Epidermal melanocyte (primary cell): ENCODE measurements around the gene RARB.

ENCODE experiments used
- DNase-seq: peaks from one replicate; pipeline ENCODE4 v3.0.0; 2011; ENCODE audit warnings: low spot score; ENCODE audit not compliant: insufficient read length

The RARB gene

DNA sequence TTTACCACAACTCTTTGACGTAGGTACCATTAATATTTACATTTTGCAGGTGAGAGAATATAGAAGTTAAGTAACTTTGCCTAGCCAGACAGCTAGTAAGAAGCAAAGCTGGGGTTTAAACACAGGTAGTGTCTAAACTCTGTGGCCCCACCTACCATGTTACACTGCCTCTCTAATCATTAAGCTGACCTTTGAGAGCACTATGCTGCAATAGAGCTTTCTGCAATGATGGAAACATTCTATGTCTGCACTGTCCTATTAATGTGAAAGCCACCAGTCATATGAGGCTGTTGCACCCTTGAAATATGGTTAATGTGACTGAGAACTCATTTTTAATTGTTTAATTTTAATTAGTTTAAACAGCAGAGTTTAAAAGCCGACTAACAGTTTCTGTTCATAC is 6.3 kb upstream of the RARB start:
- DNase-seq: no peak

DNA sequence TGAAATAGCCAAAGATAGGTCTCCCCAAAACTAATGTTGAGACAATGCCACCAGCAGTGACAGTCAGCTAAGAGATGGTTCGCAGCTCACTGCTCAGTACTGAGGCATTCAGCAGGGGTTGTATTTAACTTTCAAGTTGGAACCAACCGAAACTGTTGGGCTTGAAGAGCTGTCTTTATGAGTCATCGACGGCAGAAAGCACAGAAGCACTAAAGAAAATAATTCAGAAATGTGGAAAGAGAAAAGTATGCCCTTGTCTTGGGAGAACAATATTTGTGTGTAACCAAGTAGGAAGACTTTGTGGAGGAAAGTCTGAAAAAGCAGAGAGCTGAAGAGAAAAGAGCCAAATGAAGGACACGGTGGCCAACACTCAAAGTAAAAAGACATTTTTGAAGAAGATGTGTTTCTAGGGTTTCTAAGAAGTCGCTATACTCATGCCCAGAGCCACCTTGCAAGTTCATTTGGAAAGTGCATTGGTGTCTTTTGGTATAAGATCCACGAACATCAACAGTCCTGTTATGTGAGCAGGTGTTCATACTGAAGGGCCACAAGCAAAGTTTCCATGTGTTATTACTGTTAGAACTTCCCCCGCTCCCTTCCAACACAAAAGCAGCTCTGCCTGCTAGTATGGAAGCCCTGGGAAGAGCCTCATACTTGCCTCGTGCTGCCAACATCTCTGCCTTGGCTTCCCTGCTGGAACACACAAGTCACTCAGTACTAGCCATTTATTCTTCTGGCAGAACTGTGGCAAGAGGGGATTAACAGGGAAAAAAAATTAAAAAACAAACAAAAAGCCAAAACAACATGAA is 4.1 kb upstream of the RARB start:
- DNase-seq: no peak

DNA sequence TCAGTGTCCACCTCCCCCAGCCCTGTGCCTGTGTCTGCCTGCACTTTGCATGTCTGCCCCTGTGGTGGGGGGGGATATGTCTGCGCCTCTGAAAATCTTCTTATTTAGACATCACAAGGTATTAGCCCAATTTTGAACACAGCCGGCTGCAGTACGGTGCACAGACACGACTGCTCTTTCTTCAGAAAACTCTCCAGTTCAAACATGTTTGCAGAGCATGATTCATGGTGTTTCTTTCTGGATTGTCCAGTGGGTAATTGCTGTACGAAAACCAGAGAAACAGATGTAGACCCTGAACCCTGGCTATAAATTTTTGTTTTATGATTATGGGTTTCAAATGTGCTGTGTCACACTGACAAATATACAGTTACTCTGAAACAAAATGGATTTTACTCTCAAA is 3.4 kb upstream of the RARB start:
- no peak for DNase-seq

DNA sequence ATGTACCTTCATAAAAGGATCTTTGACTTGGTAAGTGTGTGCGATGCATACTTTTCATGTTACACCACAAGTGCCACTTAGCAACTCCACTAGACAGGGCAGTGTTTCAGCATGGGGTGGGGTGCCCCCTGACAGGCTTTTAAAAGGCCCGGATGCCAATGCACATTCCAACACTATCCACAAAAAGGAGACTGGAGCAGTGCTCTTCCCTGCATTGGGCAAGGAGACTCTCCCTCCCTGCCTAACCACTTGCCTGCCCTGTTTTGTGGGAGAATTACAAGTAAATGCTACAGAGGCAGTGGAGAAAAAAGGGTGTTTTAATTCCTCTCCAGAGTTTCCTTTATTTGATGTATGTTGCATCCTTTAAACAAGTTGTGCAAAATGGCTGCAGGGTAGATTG is 1.7 kb upstream of the RARB start:
- no peak for DNase-seq

DNA sequence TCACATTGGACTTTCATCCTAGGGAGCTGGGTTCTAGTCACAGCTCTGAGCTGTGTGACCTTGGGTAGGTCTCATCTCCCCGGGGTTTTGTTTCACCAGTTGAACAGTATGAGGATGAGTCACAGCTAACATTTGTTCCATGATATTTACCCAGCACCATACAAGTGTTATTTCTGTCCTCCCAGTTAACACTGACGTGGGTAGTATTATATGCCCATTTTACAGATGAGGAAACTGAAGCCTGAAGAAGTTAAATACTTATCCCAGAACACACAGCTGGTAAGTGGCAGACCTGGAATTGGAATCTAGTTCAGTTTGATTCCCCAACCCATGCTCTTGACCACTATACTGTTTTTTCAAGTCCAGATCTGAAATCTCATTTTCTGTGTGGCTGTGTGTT is 908 bp upstream of the RARB start:
- no peak for DNase-seq

DNA sequence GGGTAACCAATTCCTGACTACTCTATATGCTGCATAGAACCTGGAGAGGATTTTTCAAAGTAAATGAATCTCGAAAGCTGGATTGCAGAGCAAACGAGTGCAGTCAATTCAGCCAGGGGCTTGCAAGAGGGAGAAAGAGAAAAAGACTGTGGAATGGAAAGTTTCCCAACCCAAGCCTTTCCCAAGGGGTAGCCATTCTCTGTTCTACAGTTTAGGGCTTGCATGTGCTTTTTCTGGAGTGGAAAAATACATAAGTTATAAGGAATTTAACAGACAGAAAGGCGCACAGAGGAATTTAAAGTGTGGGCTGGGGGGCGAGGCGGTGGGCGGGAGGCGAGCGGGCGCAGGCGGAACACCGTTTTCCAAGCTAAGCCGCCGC is 511 bp upstream of the RARB start:
- no peak for DNase-seq

DNA sequence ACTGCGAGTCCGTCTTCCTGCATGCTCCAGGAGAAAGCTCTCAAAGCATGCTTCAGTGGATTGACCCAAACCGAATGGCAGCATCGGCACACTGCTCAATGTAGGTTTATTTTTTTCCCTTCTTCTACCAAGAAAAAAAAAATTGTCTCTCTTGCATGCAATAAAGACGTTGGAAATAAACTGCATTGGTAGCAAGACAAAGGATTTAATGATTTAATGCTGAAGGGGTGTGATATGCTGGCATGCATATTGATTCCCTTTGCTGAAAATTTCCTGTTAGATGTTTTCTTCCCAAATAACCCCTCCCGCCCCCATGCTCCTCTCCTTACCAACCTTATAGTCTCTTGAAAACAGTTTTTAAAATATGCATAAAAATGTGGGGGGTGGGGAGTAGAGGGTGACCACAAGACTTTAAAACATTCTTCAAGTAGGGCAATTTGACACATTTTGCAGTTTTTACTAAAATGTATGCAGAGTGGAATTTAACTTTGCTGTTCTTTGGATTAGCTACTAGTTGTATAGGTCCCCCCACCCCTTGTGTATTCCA is 799 bp downstream of the RARB start:
- no peak for DNase-seq

DNA sequence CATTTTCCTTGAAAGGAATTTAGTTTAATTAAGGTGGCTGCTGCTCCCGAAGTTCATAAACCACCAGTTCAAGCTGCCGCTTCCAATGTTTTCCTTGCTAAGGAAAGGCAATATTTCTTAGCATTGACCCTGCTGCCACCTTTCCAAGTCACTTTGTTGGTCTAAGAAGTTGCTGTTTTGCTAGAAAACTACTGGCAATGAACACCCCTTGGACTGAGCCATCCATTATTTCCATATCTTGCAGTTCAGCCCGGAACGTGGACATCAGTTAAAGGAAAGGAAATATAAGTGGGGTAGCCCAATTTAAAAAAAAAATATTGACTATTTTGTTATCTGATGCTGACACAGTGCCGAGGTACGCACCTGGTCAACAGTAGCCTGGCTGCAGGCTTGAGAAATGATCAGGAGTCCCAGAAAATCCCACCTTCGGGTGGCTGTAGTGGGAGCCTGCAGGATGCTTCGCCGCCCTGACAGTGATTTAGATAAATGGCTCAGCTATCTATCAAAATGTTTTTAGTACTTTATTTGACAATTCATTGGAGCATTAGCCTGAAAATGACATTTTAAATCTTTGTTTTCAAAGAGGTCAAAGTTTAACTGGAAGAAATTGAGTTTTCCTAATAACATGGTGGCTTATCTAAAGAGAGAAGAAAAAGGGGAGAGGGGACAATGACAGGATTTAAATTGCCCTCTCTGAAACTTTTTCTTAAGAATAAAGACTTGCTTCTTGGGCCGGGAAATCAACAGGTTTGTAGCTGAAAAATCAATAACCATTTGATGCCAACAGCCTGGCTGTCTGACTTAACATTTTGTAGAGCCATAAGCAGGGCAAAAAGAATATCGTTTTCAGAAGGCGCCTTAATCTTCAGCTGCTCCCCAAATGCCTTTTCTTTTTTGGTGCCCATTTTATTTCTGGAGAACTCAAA is 1.6 kb downstream of the RARB start:
- no peak for DNase-seq

DNA sequence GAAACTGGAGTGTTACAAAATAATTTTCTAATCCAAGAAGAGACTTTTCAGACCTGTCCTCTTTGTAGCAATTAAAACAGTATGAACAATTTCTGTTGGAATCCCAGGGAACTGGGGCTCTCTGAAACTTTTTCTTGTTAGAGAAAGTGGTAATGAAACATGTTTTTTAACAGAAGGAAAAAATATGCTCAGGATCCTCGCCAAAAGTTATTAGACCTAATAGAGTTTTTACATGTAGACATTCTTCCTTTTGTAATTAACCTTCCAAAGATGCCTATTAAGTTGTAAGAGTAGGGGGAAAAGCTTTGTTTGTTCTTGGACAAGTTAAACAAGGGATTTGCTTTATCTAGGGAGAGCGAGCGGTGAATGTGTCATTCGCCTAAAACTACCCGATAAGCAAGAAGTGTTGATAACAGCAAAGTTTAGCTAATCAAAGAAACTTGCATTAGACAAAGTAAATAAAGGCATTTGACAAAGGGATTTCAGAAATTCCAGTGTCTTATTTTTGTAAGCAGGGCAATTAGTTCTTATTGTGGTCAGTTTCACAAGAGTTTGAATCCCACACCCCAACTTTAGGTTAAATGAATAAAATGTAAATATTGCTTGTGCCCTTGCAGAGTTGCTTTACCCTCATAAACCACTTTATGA is 2.3 kb downstream of the RARB start:
- DNase-seq: no peak

DNA sequence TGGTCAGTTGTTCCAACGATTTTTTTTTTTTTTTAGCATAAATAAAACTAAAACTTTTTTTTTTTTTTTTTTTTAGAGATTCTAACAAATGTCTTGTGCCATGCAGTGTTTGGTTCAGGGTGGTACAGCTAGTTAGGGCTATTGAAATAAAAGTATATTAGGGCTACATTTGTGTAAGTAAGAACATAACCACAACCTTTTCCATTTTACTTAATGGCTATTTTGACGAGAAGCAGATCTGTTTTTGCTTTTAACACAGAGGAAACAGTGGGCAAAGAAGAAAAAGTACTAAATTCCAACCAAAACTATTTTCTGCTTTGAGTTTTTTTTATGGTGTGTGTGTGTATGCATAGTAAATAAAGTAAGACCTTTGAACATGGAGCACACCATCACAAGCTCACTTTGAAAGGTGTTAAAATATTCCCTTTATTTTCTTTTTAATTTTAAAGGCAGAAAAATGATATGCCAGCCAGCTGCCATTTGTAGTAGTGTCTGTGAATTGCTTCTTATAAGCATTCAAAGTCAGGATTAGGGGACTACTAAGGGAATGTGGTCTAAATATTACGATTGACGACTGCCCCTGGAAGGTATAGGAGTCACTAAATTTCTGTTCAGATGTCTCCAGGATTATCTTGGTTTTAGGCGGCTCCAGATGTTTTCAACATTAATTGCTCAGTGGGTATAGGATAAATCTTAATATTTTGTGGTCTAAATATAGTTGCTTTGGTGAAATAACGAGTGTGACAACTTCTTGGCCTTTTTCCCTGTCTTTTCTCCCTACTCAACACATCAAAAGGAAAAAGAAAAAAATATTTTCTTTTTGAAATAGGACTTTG is 3.1 kb downstream of the RARB start:
- no peak for DNase-seq

DNA sequence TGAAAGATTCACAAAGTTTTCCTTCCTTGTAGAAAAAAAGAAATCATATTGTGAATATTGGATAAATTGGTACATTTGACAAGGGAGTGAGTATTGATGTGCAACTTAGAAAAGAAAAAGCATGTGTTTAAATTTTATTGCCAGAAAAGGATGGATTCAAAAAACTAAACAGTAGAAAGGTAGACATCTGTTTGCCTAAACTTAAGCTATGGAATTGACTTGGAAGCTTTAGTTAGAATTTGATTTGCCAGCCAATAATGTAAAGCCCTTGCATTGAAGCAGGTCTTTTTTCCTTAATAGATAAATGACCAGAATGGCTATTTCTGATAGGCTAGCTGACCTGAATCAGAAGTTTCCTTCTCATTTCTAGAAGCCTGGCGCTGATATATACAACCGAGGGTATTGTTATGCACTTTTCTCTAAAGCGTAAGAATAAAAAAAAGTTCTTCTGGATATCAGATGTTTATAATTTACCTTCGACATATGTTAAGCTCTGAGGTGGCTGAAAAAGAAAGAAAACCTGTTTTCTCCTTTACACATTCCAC is 4.2 kb downstream of the RARB start:
- DNase-seq: no peak

DNA sequence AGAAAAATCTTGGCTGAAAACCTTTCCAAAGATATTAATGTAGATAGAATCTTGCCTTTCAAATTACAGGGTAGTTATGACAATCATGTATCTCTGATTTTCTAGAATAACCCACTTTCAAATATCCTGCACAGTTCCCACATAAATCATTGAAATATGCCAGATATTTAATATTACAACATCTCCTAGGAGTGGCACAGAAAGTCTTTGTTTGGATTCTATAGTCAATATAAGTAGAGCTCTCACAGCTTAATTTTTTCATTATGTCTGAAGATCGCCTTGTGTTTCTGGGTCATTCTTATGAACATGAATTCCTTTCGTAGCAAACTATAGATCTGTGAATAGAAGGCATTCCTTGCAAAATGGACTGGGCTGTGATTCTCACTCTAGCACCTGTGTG is 5.0 kb downstream of the RARB start:
- DNase-seq: no peak

DNA sequence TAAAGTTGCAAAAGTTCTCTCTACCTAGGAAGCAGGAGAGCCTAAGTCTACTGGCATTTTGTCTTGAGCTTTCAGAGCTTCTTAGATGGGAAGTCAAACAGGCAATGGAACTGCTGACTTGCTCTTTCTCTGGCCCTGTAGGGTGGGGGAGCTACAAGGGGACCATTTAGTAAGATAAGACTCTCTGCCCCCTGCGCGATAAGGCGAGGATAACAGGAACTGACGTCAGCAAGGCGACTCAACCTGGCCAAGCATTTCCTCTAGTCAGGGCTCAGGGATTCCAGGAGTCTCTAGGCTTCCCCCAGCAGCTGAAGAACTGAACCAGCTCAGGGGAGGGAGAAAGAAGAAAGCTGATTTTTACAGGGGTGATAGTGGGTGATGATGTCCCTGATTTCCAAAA is 5.8 kb downstream of the RARB start:
- DNase-seq: no peak

DNA sequence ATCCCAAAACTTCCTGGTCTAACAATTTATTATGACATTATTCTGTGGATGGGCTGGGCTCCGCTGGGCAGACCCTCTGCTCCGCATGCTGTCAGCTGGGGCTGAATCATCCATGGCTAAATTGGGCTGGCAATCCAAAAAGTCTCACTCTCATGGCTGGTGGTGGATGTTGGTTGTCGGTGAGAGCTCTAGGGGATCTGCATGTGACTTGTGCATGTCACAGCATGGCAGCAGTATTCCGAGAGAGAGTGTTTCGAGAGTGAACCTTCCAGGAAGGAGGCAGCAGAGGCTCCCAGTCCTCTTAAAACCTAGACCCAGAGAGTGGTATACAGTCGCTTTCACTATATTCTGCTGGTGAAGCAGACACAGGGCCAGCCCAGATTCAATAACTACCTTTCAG is 9.9 kb downstream of the RARB start:
- no peak for DNase-seq

DNA sequence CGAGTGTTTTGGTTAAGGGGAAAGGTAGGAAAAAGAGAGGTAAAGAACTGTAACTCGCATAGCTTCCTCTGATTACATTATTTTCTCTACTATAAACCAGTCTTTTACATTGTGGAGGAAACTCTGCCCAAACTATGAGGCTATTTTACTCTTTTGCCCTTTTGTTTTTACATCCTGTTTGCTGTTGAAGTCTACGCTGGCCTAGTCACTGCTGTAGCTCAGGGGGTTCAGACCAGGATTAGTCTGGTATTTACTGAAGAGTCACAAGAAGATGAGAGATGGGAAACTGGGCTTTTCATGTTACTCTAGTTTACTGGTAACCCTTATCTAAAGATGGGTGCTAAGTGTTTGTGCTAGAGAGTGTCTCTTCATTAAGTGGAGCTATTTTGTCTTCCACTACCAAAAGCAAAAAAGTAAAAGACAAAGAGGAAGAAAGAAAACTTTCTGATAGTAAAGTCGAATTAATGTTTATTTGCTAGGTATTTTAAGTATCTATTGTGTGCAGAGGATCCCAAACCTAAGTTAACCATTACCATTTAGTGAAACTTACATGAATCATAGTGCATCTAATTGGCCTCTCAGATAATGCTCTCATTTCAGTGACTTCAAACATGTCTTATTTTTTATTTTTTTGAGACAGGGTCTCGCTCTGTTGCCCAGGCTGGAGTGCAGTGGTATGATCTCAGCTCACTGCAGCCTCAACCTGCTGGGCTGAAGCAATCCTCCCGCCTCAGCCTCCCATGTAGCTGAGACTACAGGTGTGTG is 10.9 kb downstream of the RARB start:
- DNase-seq: no peak

DNA sequence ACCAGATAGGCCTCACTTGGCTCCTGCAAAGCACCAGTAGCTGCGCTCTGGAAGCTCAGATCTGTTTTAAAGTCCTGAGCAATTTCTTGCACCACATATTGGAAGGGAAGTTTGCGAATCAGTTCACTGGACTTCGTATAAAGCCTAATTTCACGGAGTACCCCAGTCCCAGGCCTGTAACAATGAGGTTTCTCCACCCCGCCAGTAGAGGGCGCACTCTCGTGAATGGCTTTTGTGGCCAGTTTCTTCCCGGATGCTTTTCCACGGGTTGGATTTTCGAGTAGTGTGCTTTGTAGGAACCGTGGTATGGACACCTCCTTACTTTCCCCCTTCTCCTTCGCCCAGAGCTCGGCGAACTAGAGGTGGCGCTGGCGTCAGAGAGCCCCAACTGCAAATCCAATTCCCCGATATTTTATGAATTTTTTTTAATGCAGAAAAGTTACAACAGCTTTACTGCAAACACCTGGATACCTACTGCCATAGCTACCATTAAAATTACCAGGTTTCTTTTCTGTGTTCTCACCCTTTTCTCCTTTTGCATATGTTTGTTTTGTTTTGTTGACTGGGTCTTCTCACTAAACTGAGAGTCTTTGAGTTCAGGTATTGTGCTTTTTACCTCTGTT is 13.3 kb downstream of the RARB start:
- DNase-seq: no peak

DNA sequence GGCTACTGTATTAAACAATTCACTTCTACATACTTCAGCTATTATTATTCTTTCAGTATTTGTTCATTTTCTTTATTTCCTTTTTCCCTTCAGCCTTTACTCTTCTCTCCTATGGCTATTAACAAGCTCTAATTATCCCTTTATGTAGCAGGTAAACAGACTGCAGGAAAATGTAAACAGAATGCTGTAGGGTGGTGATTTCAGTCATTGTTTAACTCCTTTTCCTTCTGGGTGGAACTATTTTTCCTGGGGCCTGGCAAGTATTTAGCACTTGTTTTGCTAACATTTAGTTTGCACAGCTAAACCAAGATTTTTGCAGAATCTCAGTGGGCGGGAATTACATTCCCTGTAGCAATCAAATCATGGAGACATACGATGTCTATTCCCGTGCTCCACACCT is 14.4 kb downstream of the RARB start:
- no peak for DNase-seq

DNA sequence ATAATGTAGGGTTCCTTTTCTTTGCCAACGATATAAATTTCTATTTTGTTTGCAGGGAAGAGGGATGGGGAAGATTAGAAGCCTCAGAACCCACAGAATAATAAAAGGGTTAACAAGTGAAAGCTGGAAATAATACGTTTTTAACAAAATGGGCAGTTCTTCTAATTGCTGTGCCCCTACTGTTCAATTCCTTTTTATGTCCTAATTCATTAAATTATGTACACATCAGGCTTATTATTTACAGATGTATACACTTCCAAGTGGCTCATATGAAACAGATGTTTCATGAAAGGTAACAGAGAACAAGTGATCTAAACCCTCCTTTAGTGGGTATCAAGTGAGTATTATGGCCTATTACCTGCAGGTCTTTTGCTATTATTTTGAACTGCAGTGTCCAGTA is 16.2 kb downstream of the RARB start:
- DNase-seq: no peak

DNA sequence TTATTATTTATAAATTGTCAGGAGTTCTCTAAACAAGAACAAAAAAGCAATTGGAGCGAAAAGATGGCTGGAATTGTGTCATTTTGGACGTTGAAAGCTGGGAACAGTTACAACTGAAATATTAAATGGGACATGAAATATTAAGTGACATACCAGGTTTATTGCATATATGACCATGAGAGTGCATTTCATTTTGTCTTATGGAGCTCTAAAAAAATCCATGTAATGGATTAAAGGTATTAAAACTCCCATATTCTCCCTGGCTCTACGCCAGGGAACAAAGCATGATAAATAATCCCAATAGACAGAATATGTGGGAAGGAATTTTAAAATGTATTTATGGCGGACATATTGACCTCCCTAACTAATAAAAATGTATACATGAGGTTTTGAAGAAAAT is 17.7 kb downstream of the RARB start:
- DNase-seq: no peak

DNA sequence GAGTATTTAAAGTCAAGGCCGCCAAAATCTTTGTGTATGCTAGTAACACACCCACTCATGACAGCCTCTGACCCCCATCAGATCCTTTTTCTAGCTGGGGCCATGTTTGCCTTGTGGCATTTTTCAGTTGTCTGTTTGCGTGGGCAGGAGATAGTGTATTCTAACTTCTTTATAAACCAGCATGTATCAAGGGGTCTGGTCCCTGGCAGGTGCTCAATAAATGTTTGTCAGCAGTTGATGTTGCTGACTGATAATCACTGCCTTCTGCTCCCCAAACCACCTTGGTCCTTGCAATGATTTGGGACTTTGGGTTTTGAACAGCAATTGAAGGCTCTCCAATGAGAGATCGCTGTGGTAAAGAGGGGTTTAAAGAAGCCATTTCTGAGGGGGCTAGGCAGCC is 19.2 kb downstream of the RARB start:
- no peak for DNase-seq
